Stimulated activated CD8-positive, alpha-beta memory T cell treated with anti-CD3 and anti-CD28 coated beads, Interleukin-15, amount 100 ng/mL, for 24 hours (primary cell): ENCODE results near the gene BNC2.
"Not testable (repeated sequence)": the region's sequence is repeated elsewhere in the genome, so short reads cannot be mapped to it uniquely, and the experiment has no call there.

Experiments used
- DNase-seq: peaks from one replicate; pipeline ENCODE4 v3.0.0-alpha.2; 2020; ENCODE audit warnings: low read depth

BNC2 gene

DNA sequence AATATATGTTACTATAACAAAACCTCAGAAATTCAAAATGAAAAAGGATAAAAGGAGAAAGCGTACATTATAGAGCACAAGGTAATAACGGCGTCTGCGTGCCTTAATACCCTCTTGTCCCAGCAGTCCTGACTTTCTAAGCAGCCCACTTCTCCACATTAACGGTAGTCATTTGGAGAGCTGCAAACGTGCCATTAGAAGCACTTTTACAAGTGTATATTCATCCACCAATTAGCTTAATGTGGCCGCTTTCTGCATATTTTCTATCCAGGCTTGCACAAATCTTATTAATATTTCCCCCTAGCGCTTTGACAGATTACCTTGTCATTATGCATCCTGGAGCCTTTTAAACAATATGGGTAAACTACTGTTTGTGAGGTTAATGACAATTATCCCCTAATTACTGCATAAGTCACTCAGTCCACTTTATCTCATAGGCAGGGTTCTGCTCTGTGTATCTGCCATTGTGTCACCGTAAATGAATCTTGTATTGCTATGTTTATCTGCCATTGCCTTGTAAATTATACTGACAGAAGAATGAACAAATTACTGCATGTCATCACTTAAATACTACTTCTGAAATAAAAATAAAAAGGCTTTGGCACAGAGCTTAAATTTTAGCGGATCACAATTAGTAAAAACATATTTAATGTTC is 421.3 kb downstream of the BNC2 start:
- DNase-seq: no peak

DNA sequence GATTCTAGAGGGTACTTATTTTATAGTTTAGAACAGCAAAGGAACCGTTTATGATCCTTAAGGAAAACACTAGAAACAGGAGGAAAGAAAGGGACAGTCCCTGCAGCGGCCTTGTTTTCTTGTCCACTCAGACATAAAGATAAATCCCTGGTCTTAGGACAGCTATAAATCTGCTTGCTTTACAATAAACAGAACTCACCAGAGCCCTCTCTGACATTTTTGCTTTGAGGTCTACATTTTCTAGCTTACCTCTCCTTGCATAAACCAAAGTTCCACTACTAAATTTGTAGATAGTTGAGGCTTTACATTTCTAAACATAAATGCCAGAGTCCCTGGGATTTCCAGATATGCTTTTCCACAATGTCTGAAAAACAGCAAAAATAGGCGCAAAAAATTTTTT is 422.5 kb downstream of the BNC2 start:
- no peak for DNase-seq

DNA sequence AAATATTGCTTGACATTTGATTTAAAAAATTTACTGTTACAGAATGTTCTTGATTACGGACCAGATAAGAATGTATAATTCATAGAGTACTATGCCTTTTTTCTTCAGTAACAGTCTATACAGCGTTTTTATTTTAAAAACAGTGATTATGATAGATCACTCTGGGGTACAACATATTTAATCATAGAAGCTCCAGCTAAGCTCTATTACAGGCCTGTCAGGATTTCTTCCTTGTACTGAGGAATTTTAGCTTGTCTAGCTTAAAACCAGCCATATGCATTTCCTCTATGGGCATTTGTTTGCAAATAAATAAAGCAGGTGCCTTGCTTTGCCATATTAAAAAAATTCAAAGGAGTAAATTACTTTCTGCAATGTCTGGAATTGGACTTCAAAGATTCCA is 423.8 kb downstream of the BNC2 start:
- no peak for DNase-seq

DNA sequence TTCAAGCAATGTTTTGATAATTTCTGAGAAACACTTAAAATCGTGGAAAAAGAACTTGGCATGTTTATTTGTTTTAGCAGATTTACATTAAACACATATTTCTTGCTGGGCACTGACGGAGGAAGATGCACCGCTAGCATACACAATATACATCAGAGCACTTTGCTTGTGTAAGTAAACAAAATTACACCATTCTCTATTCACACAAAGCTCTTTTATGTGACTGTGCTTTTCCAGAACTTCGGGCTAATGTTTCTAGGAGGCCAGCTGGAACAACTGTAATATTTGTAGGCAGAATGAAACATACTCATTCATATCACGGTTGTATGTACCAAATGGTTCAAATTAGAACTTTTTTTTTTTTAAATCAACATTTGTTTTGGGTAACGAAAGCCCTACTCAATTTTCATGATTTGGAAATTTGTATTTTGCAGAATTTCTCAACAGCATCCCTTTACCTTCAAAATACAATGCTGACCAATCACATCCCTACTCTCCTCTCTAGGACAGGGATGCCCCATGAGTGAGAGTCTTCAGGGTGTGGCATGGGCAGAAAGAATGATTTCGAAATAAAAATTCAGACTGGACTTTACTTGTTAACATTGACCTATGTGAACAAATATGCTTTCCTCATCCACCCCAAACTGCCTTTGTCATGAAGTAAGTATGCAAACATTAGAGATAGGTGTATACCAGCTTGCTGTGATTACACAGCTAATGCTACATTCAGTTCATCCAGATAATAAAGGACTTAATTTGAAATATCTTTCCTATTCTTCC is 425.1 kb downstream of the BNC2 start:
- DNase-seq: no peak

DNA sequence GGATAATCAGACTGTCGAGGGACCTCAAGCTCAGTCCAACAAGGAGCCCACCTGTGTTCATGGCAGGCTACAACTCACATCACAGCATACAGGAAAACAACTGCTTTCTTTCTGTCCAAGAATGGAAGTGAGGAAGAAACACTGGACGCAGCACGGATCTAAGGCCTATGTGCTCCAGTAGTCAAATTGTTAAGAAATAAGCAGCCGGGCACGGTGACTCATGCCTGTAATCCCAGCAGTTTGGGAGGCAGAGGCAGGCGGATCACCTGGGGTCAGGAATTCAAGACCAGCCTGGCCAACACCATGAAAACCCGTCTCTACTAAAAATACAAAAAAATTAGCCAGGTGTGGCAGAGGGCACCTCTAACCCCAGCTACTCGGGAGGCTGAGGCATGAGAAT is 427.8 kb downstream of the BNC2 start:
- no peak for DNase-seq

DNA sequence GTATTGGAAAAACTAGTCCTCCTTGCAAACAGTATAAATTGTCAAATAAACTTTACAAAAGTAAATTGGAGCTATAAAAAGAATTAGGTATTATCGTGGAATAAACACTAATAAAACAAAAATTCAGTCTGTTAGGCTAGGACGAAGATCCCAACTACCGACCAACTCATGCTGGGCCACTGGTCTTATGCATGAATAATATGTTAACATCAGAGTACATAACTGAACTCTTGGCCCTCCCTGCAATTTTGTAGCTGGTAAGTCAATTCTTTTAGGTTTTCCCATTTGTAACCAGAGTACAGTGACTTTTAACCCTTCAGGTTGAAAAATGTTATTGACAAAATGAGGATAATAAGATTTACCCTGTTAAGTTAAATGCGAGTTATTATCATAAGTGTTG is 428.7 kb downstream of the BNC2 start:
- no peak for DNase-seq

DNA sequence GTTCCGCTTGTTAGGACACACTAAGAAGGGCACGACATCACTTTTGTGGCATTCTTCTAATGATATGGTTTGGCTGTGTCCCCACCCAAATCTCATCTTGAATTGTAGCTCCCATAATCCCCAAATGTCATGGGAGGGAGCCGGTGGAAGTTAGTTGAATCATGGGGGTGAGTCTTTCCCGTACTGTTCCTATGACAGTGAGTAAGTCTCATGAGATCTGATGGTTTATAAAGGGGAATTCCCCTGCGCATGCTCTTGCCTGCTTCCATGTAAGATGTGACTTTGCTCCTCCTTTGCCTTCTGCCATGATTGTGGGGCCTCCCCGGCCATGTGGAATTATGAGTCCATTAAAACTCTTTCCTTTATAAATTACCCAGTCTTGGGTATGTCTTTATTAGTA is 431.6 kb downstream of the BNC2 start:
- not testable (repeated sequence) for DNase-seq

DNA sequence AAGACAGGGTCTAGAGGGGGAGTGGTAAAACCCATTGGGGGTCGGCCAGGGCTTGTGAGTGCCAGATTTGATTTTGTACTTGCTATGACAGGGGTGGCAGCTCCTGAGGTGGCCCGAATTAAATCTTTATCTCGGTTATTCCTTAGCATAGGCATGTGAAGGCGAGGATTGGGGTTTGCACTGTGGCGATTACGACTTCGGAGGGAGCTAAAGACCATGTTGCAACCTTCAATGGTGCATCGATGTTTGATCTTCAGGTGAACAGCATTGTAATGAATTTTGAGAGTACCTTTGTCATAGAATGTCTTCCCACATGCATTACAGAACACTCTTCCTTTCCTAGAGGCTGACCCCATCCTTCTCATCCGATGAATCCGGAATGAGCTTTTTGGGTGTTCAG is 433.9 kb downstream of the BNC2 start:
- no peak for DNase-seq

DNA sequence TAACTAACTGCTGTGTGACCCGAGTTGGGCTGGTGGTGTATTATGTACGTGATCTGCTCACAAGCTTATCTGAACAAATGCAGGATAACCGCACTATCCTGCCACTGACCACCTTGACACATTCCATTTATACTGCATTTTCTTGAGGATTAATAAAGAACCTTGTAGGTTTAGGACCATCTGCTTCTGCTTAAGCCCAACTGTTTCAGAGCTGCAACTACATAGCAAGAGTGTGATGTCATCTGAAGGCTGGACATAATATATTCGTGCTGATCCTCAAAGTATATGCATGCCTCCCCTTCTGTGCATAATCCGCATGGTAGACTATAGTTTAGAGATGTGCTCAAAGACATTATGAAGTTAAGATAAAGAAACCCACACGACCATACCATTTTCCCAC is 435.9 kb downstream of the BNC2 start:
- no peak for DNase-seq

DNA sequence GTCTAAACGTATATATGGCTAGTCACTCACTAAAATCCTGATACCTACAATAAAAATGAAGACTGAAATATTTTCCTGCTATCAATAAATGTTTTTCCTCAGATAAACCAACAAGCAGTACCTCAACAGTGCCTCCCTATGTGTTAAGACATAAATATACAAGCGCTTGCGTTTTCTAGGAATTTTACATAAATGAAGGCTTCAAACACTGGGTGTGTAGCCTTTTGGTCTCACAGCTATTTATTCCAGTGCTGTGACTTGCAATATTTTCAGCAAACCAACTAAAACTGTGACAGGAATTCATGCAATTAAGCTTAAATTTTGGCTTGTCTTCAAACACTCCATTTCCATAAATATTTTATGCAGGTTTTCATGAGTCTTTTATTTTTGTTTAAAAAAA is 437.0 kb downstream of the BNC2 start:
- DNase-seq: no peak

DNA sequence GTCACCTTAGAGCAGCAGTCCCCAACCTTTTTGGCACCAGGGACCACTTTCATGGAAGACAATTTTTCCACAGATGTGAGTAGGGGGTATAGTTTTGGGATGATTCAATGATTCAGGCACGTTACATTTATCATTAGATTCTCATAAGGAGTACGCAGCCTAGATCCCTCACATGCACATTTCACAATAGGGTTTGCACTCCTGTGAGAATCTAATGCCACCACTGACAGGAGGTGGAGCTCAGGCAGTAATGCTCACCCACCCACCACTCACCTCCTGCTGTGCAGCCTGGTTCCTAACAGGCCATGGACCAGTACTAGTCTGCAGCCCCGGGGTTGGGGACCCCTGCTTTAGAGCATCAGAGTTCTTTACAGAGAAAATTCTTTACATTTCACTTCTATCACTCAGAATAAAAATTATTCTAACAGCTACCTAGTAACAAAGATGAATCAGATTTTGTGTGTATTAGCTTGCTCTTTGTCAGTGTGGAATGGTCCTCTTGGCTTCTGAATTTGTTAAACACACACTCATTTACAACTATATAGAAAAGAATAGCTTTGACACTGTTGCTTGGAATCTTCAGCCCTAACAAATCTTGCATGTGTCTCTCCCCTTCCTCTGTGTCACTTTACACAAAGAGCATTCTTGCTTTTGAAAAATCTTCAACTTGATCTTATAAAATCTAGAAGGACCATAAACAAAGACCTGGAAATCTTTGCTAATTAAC is 438.6 kb downstream of the BNC2 start:
- no peak for DNase-seq

DNA sequence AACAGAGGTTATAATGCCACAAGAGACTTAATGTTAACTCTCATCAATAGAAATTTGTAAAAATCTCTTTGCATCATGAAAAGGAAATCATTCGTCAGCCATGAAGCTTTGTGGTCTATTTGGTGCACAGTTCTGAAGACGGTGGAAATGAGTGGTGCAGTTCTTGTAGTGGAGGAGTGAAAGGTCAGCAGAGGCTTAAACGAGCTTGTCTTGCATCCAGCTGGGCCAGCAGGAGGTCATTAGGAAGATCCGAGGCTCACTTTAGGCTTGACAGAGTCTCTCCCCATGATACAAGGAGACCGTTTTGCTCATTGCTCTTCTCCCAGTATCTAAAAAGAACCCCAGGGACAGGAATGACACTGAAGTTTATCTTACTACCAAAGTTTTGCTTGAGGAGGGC is 440.8 kb downstream of the BNC2 start:
- no peak for DNase-seq

DNA sequence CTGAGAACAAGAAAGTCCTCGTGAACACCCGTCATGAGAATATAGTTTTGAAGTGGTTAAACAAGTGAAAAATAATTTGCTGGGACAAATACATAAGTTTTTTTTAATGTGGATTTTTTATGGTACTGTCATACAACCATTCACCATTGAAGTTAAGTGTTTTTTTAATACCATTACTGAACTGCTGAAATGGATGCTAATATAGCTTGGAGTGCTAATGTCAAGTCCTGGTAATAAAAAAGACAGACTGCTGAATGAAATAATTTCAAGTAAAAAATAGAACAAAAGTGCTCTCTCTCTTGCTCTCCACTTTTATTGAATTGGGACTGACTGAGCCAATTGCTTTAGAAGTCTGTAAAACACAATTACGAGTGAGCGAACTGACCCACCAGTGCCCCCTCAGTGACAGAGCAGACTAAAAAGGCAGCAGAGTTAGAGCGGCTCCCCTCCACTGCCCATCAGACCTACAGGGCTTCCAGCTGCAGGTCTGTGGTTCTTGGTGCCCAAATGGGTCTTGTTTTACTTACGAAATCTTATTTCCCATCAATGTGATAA is 442.5 kb downstream of the BNC2 start:
- DNase-seq: no peak

DNA sequence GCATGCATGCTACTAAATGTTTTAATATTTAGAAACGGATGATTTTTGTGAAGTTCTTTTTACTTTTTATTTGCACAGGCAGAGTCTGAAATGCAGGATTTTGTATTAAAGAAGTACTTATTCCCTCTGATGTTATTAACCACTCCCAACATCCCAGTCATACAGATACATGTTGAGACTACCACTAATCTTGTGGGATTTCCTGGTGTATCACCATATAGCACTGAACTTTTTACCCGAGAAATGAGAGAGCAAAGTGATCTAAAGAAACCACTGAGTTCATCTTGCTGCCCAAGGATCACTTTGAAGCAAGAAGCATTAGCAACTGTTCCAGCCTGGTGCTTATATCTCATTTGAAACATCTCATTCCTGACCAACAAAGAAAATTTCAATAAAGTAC is 443.8 kb downstream of the BNC2 start:
- DNase-seq: no peak

DNA sequence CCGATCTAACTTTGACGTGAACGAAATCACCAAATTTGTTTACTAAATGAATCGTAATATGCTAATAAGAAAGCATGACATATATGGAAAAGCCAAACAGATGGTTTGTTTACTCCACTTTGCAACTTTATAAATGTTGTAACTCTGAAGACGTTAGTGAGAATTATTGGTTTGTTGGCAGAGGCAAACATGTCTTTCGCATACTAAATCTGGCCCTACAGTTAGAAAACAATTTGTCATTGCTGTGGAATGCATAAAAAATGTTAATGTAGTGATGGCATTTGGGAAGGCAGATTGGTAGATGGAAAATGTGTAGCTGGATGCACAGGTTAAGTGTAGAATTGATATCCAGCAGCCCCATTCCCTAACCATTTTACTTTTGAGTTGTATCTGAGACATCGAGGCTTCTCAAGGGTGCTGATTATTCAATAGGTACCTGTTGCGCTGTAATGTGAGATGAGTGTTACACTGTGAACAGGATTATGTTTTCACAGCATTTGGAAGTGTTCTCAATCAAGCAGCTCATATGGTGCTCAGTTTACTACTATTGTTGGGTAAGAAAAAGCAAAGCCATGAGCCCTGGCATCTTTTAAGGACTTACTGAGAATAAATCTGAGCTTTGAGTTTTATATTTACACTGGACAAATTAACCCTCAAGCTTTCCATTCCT is 444.8 kb downstream of the BNC2 start:
- DNase-seq: no peak

DNA sequence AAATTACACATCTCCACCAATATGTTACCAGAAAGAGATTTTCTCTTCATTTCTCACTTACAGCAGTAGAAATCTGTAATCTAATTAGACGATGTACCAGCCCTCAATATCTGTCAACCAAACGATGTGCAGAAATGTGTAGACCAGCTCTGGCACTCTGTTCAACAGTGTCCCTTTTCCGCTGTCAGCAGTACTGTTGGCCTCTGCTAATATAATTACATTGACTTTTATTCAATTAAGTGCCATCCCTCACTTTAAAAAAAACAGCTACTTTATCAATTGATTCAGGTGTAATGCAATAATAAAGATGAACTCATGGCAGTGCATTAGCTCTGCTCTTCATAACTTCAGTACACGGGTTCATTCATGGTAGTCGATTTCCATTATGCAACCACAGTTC is 448.4 kb downstream of the BNC2 start:
- DNase-seq: no peak

DNA sequence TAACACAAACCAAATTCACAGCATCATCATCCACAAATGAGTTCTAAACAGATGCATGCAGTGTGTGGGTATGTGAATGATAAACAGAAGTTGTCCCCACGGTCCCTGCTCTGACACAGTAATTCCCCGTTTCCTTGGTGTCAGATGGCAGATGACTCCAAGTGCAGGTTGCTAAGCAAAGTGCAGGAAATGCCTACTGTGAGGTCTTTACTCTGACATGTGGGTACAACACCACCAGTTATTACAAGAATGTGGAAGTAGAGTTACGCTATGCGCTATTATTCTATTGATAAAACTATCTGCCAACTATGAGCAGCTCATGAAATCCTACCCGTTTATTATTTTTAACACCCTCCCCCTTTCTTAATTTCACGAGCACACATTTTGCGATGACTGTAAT is 448.9 kb downstream of the BNC2 start:
- DNase-seq: no peak

DNA sequence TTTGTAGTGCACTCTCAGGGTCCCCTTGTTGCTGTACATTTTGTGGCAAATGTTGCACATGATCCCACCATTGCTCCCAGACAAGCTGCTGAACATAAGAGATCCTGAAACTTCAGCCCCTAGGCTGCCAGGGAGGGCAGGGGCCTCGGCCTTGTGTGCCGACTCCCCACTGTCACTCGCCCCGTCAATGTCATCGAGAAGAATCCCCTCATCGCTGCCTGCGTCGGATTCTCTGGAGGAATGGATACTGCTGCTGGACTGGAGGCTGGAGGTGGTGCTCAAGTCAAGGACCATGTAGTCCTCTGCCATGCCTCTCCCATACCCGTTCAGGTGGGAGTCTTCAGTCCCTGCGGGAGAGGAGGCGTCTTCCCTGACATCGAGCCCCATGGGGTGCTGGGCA is 451.3 kb downstream of the BNC2 start:
- DNase-seq: no peak

DNA sequence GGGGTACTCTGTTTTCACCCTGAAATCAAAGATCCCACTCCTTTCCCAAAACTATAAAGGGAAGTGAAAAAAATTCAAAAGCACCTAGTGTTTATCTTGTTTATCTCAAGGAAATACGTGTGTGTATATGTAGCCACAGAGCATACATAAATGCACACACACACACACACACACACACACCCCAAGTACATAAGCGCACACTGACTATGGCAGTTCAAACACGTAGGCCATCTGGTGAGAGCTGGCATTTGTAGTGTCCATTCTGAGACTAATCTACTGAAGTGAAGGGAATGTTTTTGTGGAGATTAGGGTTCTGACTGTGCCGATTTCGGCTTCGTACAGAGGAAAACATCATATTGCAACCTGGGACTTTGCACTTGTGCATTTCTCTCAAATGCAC is 451.7 kb downstream of the BNC2 start:
- no peak for DNase-seq

DNA sequence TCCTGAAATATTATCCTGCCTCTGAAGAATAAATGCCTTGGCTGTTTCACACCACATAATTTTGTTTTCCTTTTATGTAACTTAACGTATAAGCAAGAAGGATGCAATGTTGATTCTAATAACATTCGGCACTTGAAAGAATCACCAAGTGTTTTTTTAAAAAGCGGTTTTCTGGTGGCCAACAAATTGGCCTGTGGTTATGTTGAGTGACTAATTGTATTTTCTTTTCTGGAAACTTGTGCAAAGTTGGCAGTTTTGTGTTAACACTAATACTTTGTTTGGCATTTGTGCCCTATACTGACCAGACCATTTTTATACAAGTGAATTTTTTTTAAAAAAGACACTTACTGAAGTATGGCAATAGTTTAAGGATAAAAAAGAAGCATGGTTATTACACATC is 452.7 kb downstream of the BNC2 start:
- DNase-seq: no peak

DNA sequence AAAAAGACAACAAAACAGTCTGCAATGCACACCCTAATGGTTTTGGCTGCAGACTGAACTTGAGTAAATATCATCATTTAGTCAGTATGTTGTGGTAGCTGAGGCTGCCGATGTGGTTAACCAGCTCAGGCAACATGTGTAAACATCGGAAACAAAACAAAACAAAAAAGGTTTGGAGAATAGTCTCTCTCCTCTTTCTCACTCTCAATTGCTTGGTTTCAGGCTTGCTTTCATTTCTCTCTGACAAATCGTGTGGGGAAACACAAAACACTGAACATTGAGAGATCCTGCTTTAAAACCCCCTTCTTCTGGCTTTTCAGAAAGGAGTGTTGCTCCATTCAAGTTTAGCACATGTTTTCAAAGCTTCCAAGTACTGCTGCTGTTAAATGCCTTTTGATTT is 453.3 kb downstream of the BNC2 start:
- DNase-seq: no peak

DNA sequence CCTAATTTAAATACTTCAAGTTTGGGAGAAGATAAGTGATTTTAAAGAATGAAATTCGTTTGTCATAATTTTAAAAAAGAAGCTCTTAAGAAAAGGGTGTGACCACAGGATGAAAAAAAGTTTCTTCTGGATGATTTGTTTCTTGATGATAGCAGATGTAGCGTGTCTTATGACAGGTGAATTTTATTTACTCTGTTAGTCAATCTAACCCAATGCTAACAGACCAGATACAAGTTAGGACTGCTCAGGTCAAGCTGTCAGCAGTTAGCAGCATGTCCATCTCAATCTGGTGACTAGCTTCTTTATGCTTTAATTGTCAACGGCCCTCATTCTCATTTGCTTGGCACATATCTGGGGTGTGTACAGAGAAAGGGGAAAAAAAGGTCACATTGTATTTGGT is 456.0 kb downstream of the BNC2 start:
- DNase-seq: no peak
